ENCODE measurements around the gene ACBD4. TPM values are rescaled to one million over a fixed set of nuclear protein-coding genes. Genes with fewer than 3 reads are reported as not detected.

ACBD4 gene
- total RNA-seq, 6 donors from 2014 or later, result 9.7 to 68.1 (median 23.4) TPM

DNA sequence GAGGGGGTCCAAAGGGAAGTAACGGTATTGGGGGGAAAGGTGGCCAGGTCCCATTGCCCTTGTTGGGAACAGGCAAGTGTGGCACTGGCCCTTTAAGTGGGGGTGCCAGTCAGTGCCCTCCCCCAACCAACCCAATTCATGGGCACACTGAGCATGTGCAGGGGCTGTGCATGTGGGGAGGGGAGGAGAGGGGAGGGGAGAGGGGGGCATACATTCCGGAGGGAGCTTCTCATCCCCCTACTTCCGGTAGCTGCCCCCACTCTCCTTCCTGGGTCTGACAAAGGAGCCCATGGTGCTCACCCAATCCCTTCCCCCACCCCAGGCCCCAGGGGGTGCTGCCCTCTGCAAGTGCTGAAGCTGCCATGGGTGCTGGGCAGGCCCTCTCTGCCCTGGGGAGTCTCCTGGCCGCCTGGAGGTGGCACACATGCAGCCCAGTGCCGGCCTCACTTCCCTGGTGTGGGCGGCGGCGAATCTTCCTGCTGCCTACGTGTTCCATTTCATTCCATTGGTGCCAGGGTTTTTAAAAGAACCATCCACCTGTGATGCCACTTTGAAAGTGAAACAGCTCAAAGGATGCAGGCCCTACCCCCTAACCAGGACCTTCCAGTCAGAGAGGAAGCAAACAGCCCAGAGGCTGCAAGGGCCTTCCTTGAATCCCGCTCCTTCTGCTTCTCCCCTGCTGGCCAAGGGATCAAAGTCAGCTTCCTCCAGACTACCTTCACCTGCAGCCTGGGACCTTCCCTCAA, 37.2 kb downstream of the ACBD4 start:
- Histone ChIP-seq H3K27ac (peak overlapping the region; percentile 76 to 91 (median 86)), H3K9me3 (no peaks in the 10 kb centered on the region), H3K4me3 (peak overlapping the region in 3 of 4 donors; percentile 22 to 39 (median 39)), H3K27me3 (no peaks in the 10 kb centered on the region), H3K4me1 (peaks cover 37 to 43% (median 41%) of the 10 kb centered on the region in 4 donors), H3K36me3 (no peaks in the 10 kb centered on the region)
- ATAC-seq (ENCODE audit: low FRiP score in 2 of 2) (peak; percentile 64 to 83), DNase-seq (peak in 1 of 2 donors; percentile 63)
- TF ChIP-seq POLR2AphosphoS5 (IDR thresholded peaks at IDR 0.05) (no peak), EP300 (IDR thresholded peaks at IDR 0.05) (no peak), POLR2A (IDR thresholded peaks at IDR 0.05) (peak in 1 of 4 donors; percentile 28)
- TF ChIP-seq, protein P1, sequence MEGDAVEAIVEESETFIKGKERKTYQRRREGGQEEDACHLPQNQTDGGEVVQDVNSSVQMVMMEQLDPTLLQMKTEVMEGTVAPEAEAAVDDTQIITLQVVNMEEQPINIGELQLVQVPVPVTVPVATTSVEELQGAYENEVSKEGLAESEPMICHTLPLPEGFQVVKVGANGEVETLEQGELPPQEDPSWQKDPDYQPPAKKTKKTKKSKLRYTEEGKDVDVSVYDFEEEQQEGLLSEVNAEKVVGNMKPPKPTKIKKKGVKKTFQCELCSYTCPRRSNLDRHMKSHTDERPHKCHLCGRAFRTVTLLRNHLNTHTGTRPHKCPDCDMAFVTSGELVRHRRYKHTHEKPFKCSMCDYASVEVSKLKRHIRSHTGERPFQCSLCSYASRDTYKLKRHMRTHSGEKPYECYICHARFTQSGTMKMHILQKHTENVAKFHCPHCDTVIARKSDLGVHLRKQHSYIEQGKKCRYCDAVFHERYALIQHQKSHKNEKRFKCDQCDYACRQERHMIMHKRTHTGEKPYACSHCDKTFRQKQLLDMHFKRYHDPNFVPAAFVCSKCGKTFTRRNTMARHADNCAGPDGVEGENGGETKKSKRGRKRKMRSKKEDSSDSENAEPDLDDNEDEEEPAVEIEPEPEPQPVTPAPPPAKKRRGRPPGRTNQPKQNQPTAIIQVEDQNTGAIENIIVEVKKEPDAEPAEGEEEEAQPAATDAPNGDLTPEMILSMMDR (IDR thresholded peaks at IDR 0.05), result peak in 3 of 6 experiments; percentile 6 to 25 (median 14)
- WGBS, 2 donors, result 23 to 24% methylated on average over 8 to 10 of the region's 10 CpGs

DNA sequence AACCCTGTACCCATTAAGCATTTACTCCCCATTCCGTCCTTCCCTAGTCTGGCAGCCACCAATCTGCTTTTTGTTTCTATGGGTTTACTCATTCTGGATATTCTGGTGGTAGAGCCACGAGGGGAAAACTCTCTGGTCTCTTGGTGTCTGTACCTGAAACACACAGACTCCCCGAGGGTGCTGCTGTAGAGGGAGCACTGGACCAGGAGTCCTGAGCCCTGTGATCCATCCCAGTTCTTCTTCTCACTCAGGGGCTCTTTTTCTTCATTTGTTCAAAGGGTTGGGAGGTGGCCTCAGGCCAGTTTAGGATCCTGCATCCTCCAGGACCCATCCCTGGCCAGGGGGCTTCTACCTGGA, 40.2 kb downstream of the ACBD4 start:
- peak overlapping the region in 2 of 4 donors; percentile 31 to 60 for H3K27ac ChIP-seq
- TF ChIP-seq, protein P1 (IDR thresholded peaks at IDR 0.05), result no peak
- no peak for TF ChIP-seq EP300 (IDR thresholded peaks at IDR 0.05)
- TF ChIP-seq POLR2A (IDR thresholded peaks at IDR 0.05), result no peak
- TF ChIP-seq POLR2AphosphoS5 (IDR thresholded peaks at IDR 0.05), result no peak
- H3K4me1 ChIP-seq, result peaks cover 36 to 39% (median 36%) of the 10 kb centered on the region in 4 donors
- ATAC-seq (ENCODE audit: low FRiP score in 2 of 2) (no peak), DNase-seq (no peak)
- H3K9me3 ChIP-seq, result no peaks in the 10 kb centered on the region
- no peaks in the 10 kb centered on the region for H3K36me3 ChIP-seq
- no peak overlapping the region for H3K4me3 ChIP-seq
- 75 to 91% methylated on average over 3 of the region's 3 CpGs for WGBS, 2 donors
- H3K27me3 ChIP-seq, result no peaks in the 10 kb centered on the region

DNA sequence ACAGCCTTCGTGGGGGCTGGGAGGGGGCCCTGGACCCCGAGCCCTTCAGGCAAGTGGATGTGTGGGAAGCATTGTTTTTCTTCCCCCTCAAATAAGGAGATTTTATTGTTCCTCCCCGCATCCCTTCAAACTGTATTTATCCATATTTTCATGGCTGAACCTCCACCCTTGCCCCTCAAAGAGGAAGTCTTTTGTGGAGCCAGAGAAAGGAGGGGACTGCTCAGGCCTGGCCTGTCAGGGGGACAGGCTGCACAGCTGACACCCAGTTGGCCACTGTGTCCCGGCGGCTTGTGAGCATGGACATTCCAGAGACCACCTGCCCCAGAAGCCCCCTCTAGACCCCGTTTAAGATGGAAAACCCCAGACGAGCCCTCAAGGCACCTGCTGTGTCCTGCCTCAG, 42.1 kb downstream of the ACBD4 start:
- no peak overlapping the region for H3K27ac ChIP-seq
- H3K27me3 ChIP-seq, result no peaks in the 10 kb centered on the region
- no peak overlapping the region for H3K4me3 ChIP-seq
- peaks cover 17 to 21% (median 18%) of the 10 kb centered on the region in 4 donors for H3K4me1 ChIP-seq
- DNase-seq (no peak), ATAC-seq (ENCODE audit: low FRiP score in 2 of 2) (peak in 1 of 2 donors; percentile 11)
- TF ChIP-seq, protein P1 (IDR thresholded peaks at IDR 0.05), result no peak
- no peak for TF ChIP-seq POLR2A (IDR thresholded peaks at IDR 0.05)
- no peak for TF ChIP-seq EP300 (IDR thresholded peaks at IDR 0.05)
- no peak for TF ChIP-seq POLR2AphosphoS5 (IDR thresholded peaks at IDR 0.05)
- no peaks in the 10 kb centered on the region for H3K36me3 ChIP-seq
- H3K9me3 ChIP-seq, result no peaks in the 10 kb centered on the region
- WGBS, 2 donors, result 78 to 94% methylated on average over 3 to 7 of the region's 7 CpGs

DNA sequence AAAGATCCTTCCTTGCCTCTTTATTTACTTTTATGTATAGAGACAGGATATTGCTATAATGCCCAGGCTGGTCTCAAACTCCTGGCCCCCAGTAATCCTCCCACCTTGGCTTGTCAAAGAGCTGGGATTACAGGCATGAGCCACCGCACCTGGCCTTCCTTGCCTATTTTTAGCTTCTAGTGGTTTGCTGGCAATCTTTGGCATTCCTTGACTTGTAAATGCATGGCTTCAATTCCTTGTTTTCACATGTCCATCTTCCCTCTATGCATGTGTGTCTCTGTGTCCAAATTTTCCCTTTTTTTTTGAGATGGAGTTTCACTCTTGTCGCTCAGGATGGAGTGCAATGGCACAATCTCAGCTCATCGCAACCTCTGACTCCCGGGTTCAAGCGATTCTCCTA, 48.7 kb downstream of the ACBD4 start:
- Histone ChIP-seq H3K4me3 (no peak overlapping the region), H3K9me3 (no peaks in the 10 kb centered on the region), H3K27me3 (no peaks in the 10 kb centered on the region), H3K4me1 (no peaks in the 10 kb centered on the region), H3K36me3 (no peaks in the 10 kb centered on the region), H3K27ac (no peak overlapping the region)
- WGBS, 2 donors, result 91 to 96% methylated on average over 5 of the region's 5 CpGs
- DNase-seq (no peak), ATAC-seq (ENCODE audit: low FRiP score in 2 of 2) (no peak)
- TF ChIP-seq POLR2AphosphoS5 (IDR thresholded peaks at IDR 0.05) (no peak), EP300 (IDR thresholded peaks at IDR 0.05) (no peak), POLR2A (IDR thresholded peaks at IDR 0.05) (no peak)
- TF ChIP-seq, protein P1 (IDR thresholded peaks at IDR 0.05), result no peak

Data from upper lobe of left lung (tissue), 6 donors.